ENCODE results near the gene NDUFS1. TPM values are rescaled to one million over a fixed set of nuclear protein-coding genes. Genes with fewer than 3 reads are reported as not detected.
"Not testable (repeated sequence)": the region's sequence is repeated elsewhere in the genome, so short reads cannot be mapped to it uniquely, and the experiment has no call there.

Gene NDUFS1
- total RNA-seq, 4 donors from 2014 or later: 74.6 to 96.2 (median 86.0) TPM

- no peak for ATAC-seq (ENCODE audit: low FRiP score)
- no peak for DNase-seq (ENCODE audit: low spot score)
- TF ChIP-seq CTCF (IDR thresholded peaks at IDR 0.05): no peak
Observed at GRCh38 chr2:206149330-206149729, 9.9 kb downstream of the NDUFS1 start.

GRCh38 chr2:206145665-206146064 lies 13.6 kb downstream of the NDUFS1 start:
- ATAC-seq (ENCODE audit: low FRiP score) (no peak), DNase-seq (ENCODE audit: low spot score) (no peak)
- TF ChIP-seq CTCF (IDR thresholded peaks at IDR 0.05): no peak

- no peak for TF ChIP-seq CTCF (IDR thresholded peaks at IDR 0.05)
- DNase-seq (ENCODE audit: low spot score): no peak
- no peak for ATAC-seq (ENCODE audit: low FRiP score)
Observed at GRCh38 chr2:206144383-206144782, 14.9 kb downstream of the NDUFS1 start.

- ATAC-seq (ENCODE audit: low FRiP score) (no peak), DNase-seq (ENCODE audit: low spot score) (no peak)
- no peak for TF ChIP-seq CTCF (IDR thresholded peaks at IDR 0.05)
Observed at GRCh38 chr2:206143451-206143850, 15.8 kb downstream of the NDUFS1 start.

GRCh38 chr2:206127656-206128055 lies 31.6 kb downstream of the NDUFS1 start:
- no peak for TF ChIP-seq CTCF (IDR thresholded peaks at IDR 0.05)

GRCh38 chr2:206125901-206126300 lies 33.3 kb downstream of the NDUFS1 start:
- ATAC-seq (ENCODE audit: low FRiP score) (no peak), DNase-seq (ENCODE audit: low spot score) (no peak)
- no peak for TF ChIP-seq CTCF (IDR thresholded peaks at IDR 0.05)

More at GRCh38 chr2:206127656-206128055, 31.6 kb downstream of the NDUFS1 start:
- ATAC-seq (ENCODE audit: low FRiP score) (no peak), DNase-seq (ENCODE audit: low spot score) (no peak)

- ATAC-seq (ENCODE audit: low FRiP score); DNase-seq (ENCODE audit: low spot score): not testable (repeated sequence)
Observed at GRCh38 chr2:206122569-206122968, 36.7 kb downstream of the NDUFS1 start.

GRCh38 chr2:206116278-206116677 lies 43.0 kb downstream of the NDUFS1 start:
- no peak for TF ChIP-seq CTCF (IDR thresholded peaks at IDR 0.05)
- no peak for DNase-seq (ENCODE audit: low spot score)
- no peak for ATAC-seq (ENCODE audit: low FRiP score)

All from omental fat pad (tissue), 4 donors.